B cell (primary cell): ENCODE measurements around the gene GANC. TPM values are rescaled to one million over a fixed set of nuclear protein-coding genes. Genes with fewer than 3 reads are reported as not detected.

Source experiments
- ATAC-seq: fragments of 200-7000 bp; cut with Tn5 transposase; one replicate; pipeline ENCODE4 v1.10.0; 2021; ENCODE audit warnings: low read depth, mild to moderate bottlenecking, moderate number of reproducible peaks, moderate library complexity
- CTCF ChIA-PET: fragments of 350-600 bp; sonication (Branson Sonifier 250); formaldehyde crosslinking; loops from one replicate; lab custom pipeline; 2021; ENCODE audit warnings: antibody characterized with exemption, inconsistent platforms; lab: Charles Lee
- POLR2A ChIA-PET: fragments of 350-600 bp; sonication (Branson Sonifier 250); formaldehyde crosslinking; loops from one replicate; lab custom pipeline; 2021; ENCODE audit warnings: antibody characterized with exemption; lab: Charles Lee
- DNase-seq: peaks from one replicate; pipeline ENCODE4 v3.0.0; 2013
- H2AFZ ChIP-seq: 2 replicates; pipeline ENCODE4 v1.6.1; 2012; ENCODE audit warnings: mild to moderate bottlenecking, low read depth, low read length; ENCODE audit not compliant: insufficient read depth, poor library complexity, severe bottlenecking
- H3K27ac ChIP-seq, 2 donors: 1 replicate in 1 of 2; 2 replicates in 1 of 2; pipeline ENCODE4 v1.5.1; 2012 to 2013; ENCODE audit warnings: low read length in 2 of 2, mild to moderate bottlenecking in 2 of 2, moderate library complexity in 1 of 2
- H3K27me3 ChIP-seq, 4 experiments: fragments of 200-600 bp in 1 of 4; sonication (generic) in 1 of 4; replicated peaks in 1 of 4; 1 replicate in 2 of 4; 2 replicates in 2 of 4; pipeline versions ENCODE4 v1.6.1 to v1.7.0; 2013 to 2016; ENCODE audit warnings: low read length in 3 of 4, mild to moderate bottlenecking in 2 of 4, mixed read lengths in 1 of 4, moderate library complexity in 1 of 4; ENCODE audit not compliant: insufficient read depth in 4 of 4, control insufficient read depth in 3 of 4; ENCODE audit errors: control extremely low read depth in 1 of 4
- H3K36me3 ChIP-seq, 2 experiments: replicated peaks in 1 of 2; 1 replicate in 1 of 2; 2 replicates in 1 of 2; pipeline versions ENCODE4 v1.6.1 to v1.7.1; 2013; ENCODE audit warnings: low read length in 1 of 2; ENCODE audit not compliant: insufficient read depth in 2 of 2, control insufficient read depth in 1 of 2; ENCODE audit errors: control extremely low read depth in 1 of 2, extremely low read depth in 1 of 2
- H3K4me1 ChIP-seq, 2 donors: fragments of 200-600 bp in 1 of 2; sonication (generic) in 1 of 2; 1 replicate in 1 of 2; 2 replicates in 1 of 2; pipeline versions ENCODE4 v1.5.1 to v1.6.1; 2013 to 2017; ENCODE audit warnings: low read length in 2 of 2; ENCODE audit not compliant: control insufficient read depth in 2 of 2, insufficient read depth in 2 of 2
- H3K4me2 ChIP-seq: replicated peaks from 2 replicates; pipeline ENCODE3; 2012; ENCODE audit warnings: mild to moderate bottlenecking, low read depth, low read length; ENCODE audit not compliant: poor library complexity, severe bottlenecking
- H3K4me3 ChIP-seq, 5 experiments: fragments of 200-600 bp in 1 of 5; sonication (generic) in 1 of 5; 1 replicate in 3 of 5; 2 replicates in 2 of 5; pipeline versions ENCODE4 v1.5.1 to v1.7.0; 2011 to 2016; ENCODE audit warnings: low read length in 4 of 5, mild to moderate bottlenecking in 4 of 5, low read depth in 2 of 5, control low read depth in 1 of 5, moderate library complexity in 1 of 5; ENCODE audit not compliant: insufficient read depth in 1 of 5; ENCODE audit errors: control extremely low read depth in 1 of 5, extremely low read depth in 1 of 5
- H3K79me2 ChIP-seq: fragments of 200-600 bp; sonication (generic); one replicate; pipeline ENCODE4 v1.6.0; 2016; ENCODE audit warnings: low read length; ENCODE audit not compliant: control insufficient read depth, insufficient read depth
- H3K9ac ChIP-seq: fragments of 200-600 bp; sonication (generic); 2 replicates; pipeline ENCODE4 v1.6.1; 2017; ENCODE audit warnings: mild to moderate bottlenecking, low read length, moderate library complexity
- H3K9me3 ChIP-seq, 3 donors: one replicate each; pipeline versions ENCODE4 v1.6.1 to v1.7.1; 2013; ENCODE audit warnings: low read length in 2 of 3; ENCODE audit not compliant: control insufficient read depth in 2 of 3, insufficient read depth in 1 of 3; ENCODE audit errors: control extremely low read depth in 1 of 3
- H4K20me1 ChIP-seq: 2 replicates; pipeline ENCODE4 v1.6.0; 2012; ENCODE audit warnings: mild to moderate bottlenecking, low read length; ENCODE audit not compliant: insufficient read depth, control insufficient read depth, poor library complexity, severe bottlenecking
- H3K27ac Mint-ChIP-seq: one replicate; pipeline ENCODE4 v1.8.0; 2021; ENCODE audit warnings: mixed read lengths
- H3K27me3 Mint-ChIP-seq: one replicate; pipeline ENCODE4 v1.8.0; 2021; ENCODE audit warnings: mixed read lengths
- H3K4me1 Mint-ChIP-seq: one replicate; pipeline ENCODE4 v1.8.0; 2021; ENCODE audit warnings: mixed read lengths
- H3K4me3 Mint-ChIP-seq: one replicate; pipeline ENCODE4 v1.8.0; 2021; ENCODE audit warnings: mixed read lengths
- H3K9me3 Mint-ChIP-seq: one replicate; pipeline ENCODE4 v1.8.0; 2022; ENCODE audit warnings: mixed read lengths; ENCODE audit not compliant: insufficient read depth
- CTCF ChIP-seq: fragments of 200-600 bp; IDR thresholded peaks from one replicate; pipeline ENCODE4 v1.8.0; 2022; ENCODE audit warnings: antibody characterized with exemption, mild to moderate bottlenecking
- EZH2 ChIP-seq: IDR thresholded peaks from 2 replicates; pipeline ENCODE4 v1.6.1; 2012; ENCODE audit warnings: borderline replicate concordance, low read depth, mild to moderate bottlenecking, moderate library complexity, low read length; ENCODE audit not compliant: insufficient read depth, poor library complexity, severe bottlenecking
- WGBS: methylation state at CpG from one replicate; pipeline ENCODE4 v1.1.5; 2013; ENCODE audit warnings: missing lambda C conversion rate; ENCODE audit not compliant: insufficient coverage; 5-methylcytosine and 5-hydroxymethylcytosine counted together
- intact Hi-C: fragments of 100-400 bp; cut with micrococcal nuclease; formaldehyde crosslinking; loops from one replicate; pipeline ENCODE4 v1.10.0; 2022
- polyA plus RNA-seq: library from polyadenylated mRNA; depleted of rRNA; stranded (reverse); fragments of >200 nt; gene quantifications from 2 replicates; pipeline ENCODE4 v1.2.3, GENCODE V29; 2012
- total RNA-seq, 2 donors: library from RNA; stranded (reverse); fragments of 120-200 nt in 1 of 2; gene quantifications; 1 replicate in 1 of 2; 2 replicates in 1 of 2; pipeline versions ENCODE4 v1.2.3 to v1.2.4, GENCODE V29; 2013 to 2022

GANC gene
- total and polyA plus RNA-seq, 2 donors (not counting 1 experiment from before 2014, with no cell fraction given), result 43.5 to 122 TPM

- Histone ChIP-seq H3K79me2 (no peaks in the 10 kb centered on the region), H3K36me3 (peaks cover 0 to 9% of the 10 kb centered on the region in 2 experiments), H3K4me3 (no peak overlapping the region), H2AFZ (no peak overlapping the region), H3K27me3 (no peaks in the 10 kb centered on the region), H3K4me1 (no peaks in the 10 kb centered on the region), H4K20me1 (no peaks in the 10 kb centered on the region), H3K9ac (no peak overlapping the region), H3K4me2 (no peak overlapping the region), H3K27ac (no peak overlapping the region), H3K9me3 (no peaks in the 10 kb centered on the region)
- DNase-seq, result no peak
- Mint-ChIP-seq H3K27me3 (no peaks in the 10 kb centered on the region), H3K27ac (no peak overlapping the region), H3K4me1 (no peaks in the 10 kb centered on the region), H3K9me3 (no peaks in the 10 kb centered on the region), H3K4me3 (no peak overlapping the region)
- ChIA-PET CTCF (no interaction called here), POLR2A (no interaction called here)
- no peak for ATAC-seq
- intact Hi-C loops, result no loop called here
- 98% methylated on average over 10 of the region's 11 CpGs for WGBS
- TF ChIP-seq CTCF (no peak), EZH2 (no peak)
These were observed 119.5 kb downstream of the GANC start for GRCh38 chr15:42392309-42393024.

- no peak overlapping the region for H3K4me3 ChIP-seq
- Mint-ChIP-seq H3K27ac (no peak overlapping the region), H3K4me3 (no peak overlapping the region), H3K27me3 (no peaks in the 10 kb centered on the region), H3K4me1 (no peaks in the 10 kb centered on the region), H3K9me3 (no peaks in the 10 kb centered on the region)
- H3K9ac ChIP-seq, result no peak overlapping the region
- no peaks in the 10 kb centered on the region for H3K9me3 ChIP-seq
- WGBS, result 93% methylated on average over 9 of the region's 13 CpGs
- H3K36me3 ChIP-seq, result peaks cover 0 to 7% of the 10 kb centered on the region in 2 experiments
- ChIA-PET POLR2A (no interaction called here), CTCF (no interaction called here)
- H2AFZ ChIP-seq, result no peak overlapping the region
- intact Hi-C loops, result no loop called here
- no peak for ATAC-seq
- H3K27me3 ChIP-seq, result no peaks in the 10 kb centered on the region
- no peaks in the 10 kb centered on the region for H3K79me2 ChIP-seq
- H3K4me1 ChIP-seq, result no peaks in the 10 kb centered on the region
- no peak overlapping the region for H3K4me2 ChIP-seq
- no peaks in the 10 kb centered on the region for H4K20me1 ChIP-seq
- no peak overlapping the region for H3K27ac ChIP-seq
- TF ChIP-seq CTCF (no peak), EZH2 (no peak)
- DNase-seq, result no peak
These were observed 121.1 kb downstream of the GANC start for GRCh38 chr15:42394106-42394505.
